HG03025 (cell line): ENCODE measurements around the gene TNPO2.
"Not testable (repeated sequence)": the region's sequence is repeated elsewhere in the genome, so short reads cannot be mapped to it uniquely, and the experiment has no call there.

ENCODE experiments used
- ATAC-seq: cut with Tn5 transposase; IDR thresholded peaks from one replicate; pipeline ENCODE4 v1.9.1; 2021; ENCODE audit warnings: mild to moderate bottlenecking, moderate library complexity; ENCODE audit not compliant: unreplicated experiment, low FRiP score

The TNPO2 gene

GRCh38 chr19:12708641-12709040 lies 15.1 kb downstream of the TNPO2 start:
- no peak for ATAC-seq

DNA sequence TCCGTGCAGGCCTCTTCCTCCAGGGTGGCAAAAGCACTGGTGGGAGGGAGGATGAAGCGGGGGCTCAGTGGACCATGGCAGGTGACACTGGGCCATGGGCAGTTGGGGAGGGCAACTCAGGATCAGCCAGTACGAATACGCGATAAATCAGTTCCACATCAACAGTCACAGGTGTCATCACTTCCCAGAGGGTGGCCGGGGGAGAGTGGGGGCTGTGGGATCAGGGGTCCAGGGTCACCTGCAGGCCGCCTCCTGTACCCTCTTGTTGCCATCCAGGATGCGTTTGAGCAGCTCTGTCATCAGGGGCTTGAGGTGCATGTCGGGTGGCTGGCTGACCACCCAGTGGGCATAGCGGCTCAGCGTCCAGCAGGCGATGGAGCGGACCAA lies 17.4 kb downstream of the TNPO2 start:
- no peak for ATAC-seq

DNA sequence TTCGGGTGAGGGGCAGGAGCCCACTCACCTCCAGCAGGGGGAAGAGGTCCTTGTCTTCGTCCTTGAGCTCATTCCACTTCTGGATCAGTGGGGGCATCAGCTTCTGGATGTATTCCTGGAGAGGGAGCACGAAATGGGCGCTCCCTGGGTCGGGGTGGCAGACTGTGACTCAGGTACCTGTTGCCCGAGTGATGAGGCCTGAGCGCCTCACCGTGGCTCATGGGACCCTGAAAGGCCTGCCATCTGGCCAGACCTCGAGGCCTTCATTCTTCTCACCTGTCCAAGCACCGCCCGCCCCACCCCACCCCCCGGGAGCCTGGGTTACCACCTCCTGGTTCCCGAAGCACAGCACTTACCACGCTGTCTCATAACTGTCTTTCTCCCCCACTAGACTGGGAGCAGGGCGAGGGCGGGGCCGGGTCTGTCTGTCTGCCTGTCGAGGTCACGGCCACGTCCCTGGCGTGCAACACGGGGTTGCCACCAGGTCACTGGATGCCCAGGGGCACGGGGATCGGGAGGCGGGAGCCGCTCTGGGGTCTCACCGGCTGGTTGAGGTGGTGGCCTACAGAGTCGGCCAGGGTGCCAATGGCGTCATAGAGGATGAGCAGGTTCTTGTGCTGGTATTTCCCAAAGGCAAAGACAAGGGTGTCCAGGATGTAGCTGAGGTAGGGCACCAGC lies 17.9 kb downstream of the TNPO2 start:
- ATAC-seq: no peak

GRCh38 chr19:12705169-12705568 lies 18.6 kb downstream of the TNPO2 start:
- ATAC-seq: no peak

DNA sequence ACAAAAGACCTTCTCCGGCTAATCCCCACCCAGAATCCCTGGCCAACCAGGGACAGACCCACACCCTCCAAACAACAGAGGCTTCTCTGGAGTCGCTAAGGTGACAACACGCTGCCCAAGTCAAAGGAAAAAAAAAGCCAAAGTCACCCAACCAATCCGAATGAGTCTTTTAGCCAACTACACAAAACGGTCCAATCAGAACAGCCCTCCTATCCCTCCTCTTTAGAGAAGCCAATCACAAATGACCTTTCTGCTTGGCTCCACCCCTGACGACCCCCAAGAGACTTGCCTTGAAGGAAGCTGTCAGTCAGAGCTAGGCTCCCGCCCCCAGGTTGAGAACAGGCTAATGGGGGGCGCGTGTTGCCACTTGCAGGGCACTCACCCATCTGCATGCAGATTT lies 20.7 kb downstream of the TNPO2 start:
- ATAC-seq: no peak

- ATAC-seq: no peak
Measured at GRCh38 chr19:12701596-12702282, 22.0 kb downstream of the TNPO2 start.

DNA sequence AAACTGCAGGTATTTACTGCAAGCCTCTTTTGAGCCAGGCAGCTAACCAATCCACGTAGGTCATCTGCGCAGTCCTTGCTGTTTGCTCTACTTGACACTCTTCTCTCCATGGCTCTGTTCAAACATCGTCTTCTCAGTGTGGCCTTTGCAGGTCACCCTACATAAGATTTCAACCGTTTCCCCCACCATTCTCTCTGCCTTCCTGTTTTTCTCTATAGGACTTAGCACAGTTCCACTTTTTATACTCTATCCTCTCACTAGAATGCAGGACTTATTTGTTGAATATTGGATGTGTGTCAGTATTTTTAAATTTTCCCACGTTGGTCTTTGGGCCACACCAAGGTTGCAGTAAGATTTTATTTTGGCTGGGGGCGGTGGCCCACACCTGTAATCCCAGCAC lies 25.6 kb downstream of the TNPO2 start:
- no peak for ATAC-seq

- ATAC-seq: not testable (repeated sequence)
Measured at GRCh38 chr19:12697425-12697824, 26.3 kb downstream of the TNPO2 start.

- no peak for ATAC-seq
Measured at GRCh38 chr19:12696366-12697335, 27.1 kb downstream of the TNPO2 start, which contains the start of gene FBXW9. Gene FBXW9, minus strand, starts transcription at chr19:12696631. Its CDS starts 50 bp downstream, at chr19:12696581.

DNA sequence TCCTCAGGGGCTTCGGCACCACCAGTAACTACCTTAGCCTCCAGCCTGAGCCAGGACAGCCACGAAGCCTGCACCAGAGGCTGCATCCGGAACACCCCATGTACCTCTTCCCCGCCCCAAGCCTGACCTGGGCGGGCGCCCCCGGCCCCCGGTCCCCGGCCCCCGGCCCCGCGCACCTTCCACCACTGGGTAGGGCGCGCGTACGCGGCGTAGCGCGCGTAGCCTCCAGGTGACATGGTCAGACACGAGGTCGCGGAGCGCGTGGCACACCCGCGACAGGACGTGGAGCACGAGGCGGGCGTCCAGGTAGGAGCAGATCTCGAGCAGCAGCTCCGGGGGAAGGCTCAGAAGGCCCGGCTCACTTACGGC lies 27.8 kb downstream of the TNPO2 start:
- ATAC-seq: no peak

DNA sequence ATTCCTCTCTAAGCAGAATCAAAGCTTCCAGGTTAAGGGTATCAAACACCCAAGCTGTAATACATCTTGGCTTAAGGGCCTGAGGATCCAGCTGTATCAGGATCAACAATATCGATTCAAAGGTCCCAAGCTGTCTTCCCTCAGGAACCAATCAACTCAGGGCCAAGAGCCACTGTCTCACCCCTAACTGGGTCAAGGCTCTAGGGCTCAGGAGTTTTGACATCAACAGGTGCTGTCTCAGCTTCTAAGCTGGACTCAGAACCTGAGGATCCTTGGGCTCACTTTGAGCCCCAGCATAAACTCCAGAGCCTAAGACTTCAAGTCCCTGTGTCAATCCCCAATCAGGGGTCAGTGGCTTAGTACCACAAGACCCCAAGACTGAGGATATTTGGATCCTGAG lies 28.2 kb downstream of the TNPO2 start:
- ATAC-seq: no peak

GRCh38 chr19:12695096-12695495 lies 28.6 kb downstream of the TNPO2 start:
- ATAC-seq: no peak

GRCh38 chr19:12694641-12695040 lies 29.1 kb downstream of the TNPO2 start:
- no peak for ATAC-seq

GRCh38 chr19:12692960-12693359 lies 30.8 kb downstream of the TNPO2 start:
- ATAC-seq: no peak

- no peak for ATAC-seq
Measured at GRCh38 chr19:12689581-12690216, 34.0 kb downstream of the TNPO2 start.

DNA sequence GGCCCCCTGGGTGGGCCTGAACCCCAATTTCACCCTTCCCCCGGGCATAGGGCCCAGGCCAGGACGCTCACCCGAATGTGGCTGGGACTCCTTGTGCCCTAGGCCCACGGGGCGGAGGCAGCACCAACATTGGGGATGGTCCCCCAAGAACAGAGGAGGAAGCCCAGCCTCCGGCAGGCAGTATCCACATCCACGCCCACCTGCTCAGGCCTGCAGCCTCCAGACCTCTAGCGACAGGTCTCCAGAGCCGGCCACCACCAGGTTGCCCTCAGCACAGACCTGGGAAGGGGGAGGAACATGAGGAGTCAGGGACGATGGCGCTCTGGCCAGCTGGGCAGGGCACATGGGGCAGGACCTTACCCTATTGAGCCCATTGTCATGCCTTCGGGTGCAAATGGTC lies 34.7 kb downstream of the TNPO2 start:
- no peak for ATAC-seq

- ATAC-seq: no peak
Measured at GRCh38 chr19:12687496-12688196, 36.1 kb downstream of the TNPO2 start, which contains the start of gene GNG14. Gene GNG14, plus strand, starts transcription at chr19:12687998. Its CDS starts 51 bp downstream, at chr19:12688049.

DNA sequence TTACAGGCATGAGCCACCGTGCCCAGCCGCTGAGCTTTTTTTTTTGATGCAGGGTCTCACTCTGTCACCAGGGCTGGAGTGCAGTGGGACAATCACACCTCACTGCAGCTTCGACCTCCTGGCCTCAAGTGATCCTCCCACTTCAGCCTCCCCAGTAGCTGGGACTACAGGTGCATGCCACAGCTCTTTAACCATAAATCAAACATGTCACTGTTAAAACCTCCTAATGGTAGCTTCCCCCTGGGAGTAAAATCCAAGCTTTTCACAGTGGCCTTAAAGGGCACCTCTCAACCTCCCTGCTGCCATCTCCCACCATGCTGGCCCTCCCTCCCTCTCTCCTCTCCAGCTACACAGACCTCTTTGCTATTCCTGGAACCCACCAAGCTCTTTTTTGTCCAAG lies 37.9 kb downstream of the TNPO2 start:
- no peak for ATAC-seq

- ATAC-seq: peak; percentile 60
Measured at GRCh38 chr19:12681074-12681987, 42.4 kb downstream of the TNPO2 start, which contains the start of gene DHPS. Gene DHPS, minus strand, starts transcription at chr19:12681880. Its CDS starts 114 bp downstream, at chr19:12681766.
